Measurements from ENCODE around the gene KCND2.

Gene KCND2

GRCh38 chr7:120724448-120724847 is 451.5 kb downstream of the KCND2 start:
- H3K4me3 ChIP-seq (ENCODE audit: low read length), result no peak overlapping the region
- no peaks in the 10 kb centered on the region for H3K9me2 ChIP-seq (replicated peaks; ENCODE audit: control insufficient read depth, low read length)
- no peak overlapping the region for H3K27ac ChIP-seq (ENCODE audit: low read depth, low read length)
- H3K79me2 ChIP-seq (ENCODE audit: control insufficient read depth, low read length), result no peaks in the 10 kb centered on the region
- TF ChIP-seq CTCF (IDR thresholded peaks at IDR 0.05; ENCODE audit: low read depth, low read length, poor library complexity, severe bottlenecking) (no peak), EZH2phosphoT487 (IDR thresholded peaks at IDR 0.05; ENCODE audit: borderline replicate concordance, low read length) (no peak)
- no peaks in the 10 kb centered on the region for H3K9me3 ChIP-seq (ENCODE audit: control insufficient read depth, insufficient read depth, low read length)
- no peaks in the 10 kb centered on the region for H4K20me1 ChIP-seq (ENCODE audit: control insufficient read depth, insufficient read depth, low read depth, low read length)
- no peak overlapping the region for H3K4me2 ChIP-seq (ENCODE audit: low read length)
- no peaks in the 10 kb centered on the region for H3K36me3 ChIP-seq (ENCODE audit: control insufficient read depth, low read length)
- no peaks in the 10 kb centered on the region for H3F3A ChIP-seq (ENCODE audit: control insufficient read depth, insufficient read depth)
- peaks cover 12% of the 10 kb centered on the region for H3K27me3 ChIP-seq (ENCODE audit: control insufficient read depth, low read length)
- H3K4me1 ChIP-seq (ENCODE audit: control insufficient read depth, low read length), result no peaks in the 10 kb centered on the region

- TF ChIP-seq CTCF (IDR thresholded peaks at IDR 0.05; ENCODE audit: low read depth, low read length, poor library complexity, severe bottlenecking) (no peak), EZH2phosphoT487 (IDR thresholded peaks at IDR 0.05; ENCODE audit: borderline replicate concordance, low read length) (no peak)
Observed at GRCh38 chr7:120724955-120725354, 452.0 kb downstream of the KCND2 start.

GRCh38 chr7:120725376-120726039 is 452.5 kb downstream of the KCND2 start:
- H3K4me2 ChIP-seq (ENCODE audit: low read length), result no peak overlapping the region
- H3K79me2 ChIP-seq (ENCODE audit: control insufficient read depth, low read length), result no peaks in the 10 kb centered on the region
- no peaks in the 10 kb centered on the region for H3K9me3 ChIP-seq (ENCODE audit: control insufficient read depth, insufficient read depth, low read length)
- TF ChIP-seq EZH2phosphoT487 (IDR thresholded peaks at IDR 0.05; ENCODE audit: borderline replicate concordance, low read length) (no peak), CTCF (IDR thresholded peaks at IDR 0.05; ENCODE audit: low read depth, low read length, poor library complexity, severe bottlenecking) (peak; percentile 81)
- H3K9me2 ChIP-seq (replicated peaks; ENCODE audit: control insufficient read depth, low read length), result no peaks in the 10 kb centered on the region
- H3K27ac ChIP-seq (ENCODE audit: low read depth, low read length), result no peak overlapping the region
- no peaks in the 10 kb centered on the region for H3K4me1 ChIP-seq (ENCODE audit: control insufficient read depth, low read length)
- H3K4me3 ChIP-seq (ENCODE audit: low read length), result no peak overlapping the region
- H3F3A ChIP-seq (ENCODE audit: control insufficient read depth, insufficient read depth), result no peaks in the 10 kb centered on the region
- 0 out of 2 replicates have a peak, but pooled peaks cover 6% of the 10 kb centered on the region for H3K27me3 ChIP-seq (ENCODE audit: control insufficient read depth, low read length)
- no peaks in the 10 kb centered on the region for H4K20me1 ChIP-seq (ENCODE audit: control insufficient read depth, insufficient read depth, low read depth, low read length)
- no peaks in the 10 kb centered on the region for H3K36me3 ChIP-seq (ENCODE audit: control insufficient read depth, low read length)

More at GRCh38 chr7:120724955-120725354, 452.0 kb downstream of the KCND2 start:
- no peaks in the 10 kb centered on the region for H3K4me1 ChIP-seq (ENCODE audit: control insufficient read depth, low read length)
- peaks cover 9% of the 10 kb centered on the region; the same call in 1 of the 2 replicates for H3K27me3 ChIP-seq (ENCODE audit: control insufficient read depth, low read length)
- H3K36me3 ChIP-seq (ENCODE audit: control insufficient read depth, low read length), result no peaks in the 10 kb centered on the region
- H3K9me2 ChIP-seq (replicated peaks; ENCODE audit: control insufficient read depth, low read length), result no peaks in the 10 kb centered on the region
- H3K4me3 ChIP-seq (ENCODE audit: low read length), result no peak overlapping the region
- no peaks in the 10 kb centered on the region for H3K9me3 ChIP-seq (ENCODE audit: control insufficient read depth, insufficient read depth, low read length)
- H3K4me2 ChIP-seq (ENCODE audit: low read length), result no peak overlapping the region
- H3K27ac ChIP-seq (ENCODE audit: low read depth, low read length), result no peak overlapping the region
- H4K20me1 ChIP-seq (ENCODE audit: control insufficient read depth, insufficient read depth, low read depth, low read length), result no peaks in the 10 kb centered on the region
- no peaks in the 10 kb centered on the region for H3K79me2 ChIP-seq (ENCODE audit: control insufficient read depth, low read length)
- no peaks in the 10 kb centered on the region for H3F3A ChIP-seq (ENCODE audit: control insufficient read depth, insufficient read depth)

Measured in DOHH2 (cell line).